Sigmoid colon (tissue), 3 donors: Measurements from ENCODE around the gene NAA30.

ENCODE experiments used
- CTCF ChIP-seq, 4 experiments: fragments of 450-650 bp in 3 of 4; fragments of 200-600 bp in 1 of 4; IDR thresholded peaks; one replicate each; pipeline ENCODE4 v1.5.1; 2016 to 2019; ENCODE audit warnings: antibody characterized with exemption in 4 of 4, mild to moderate bottlenecking in 3 of 4, moderate library complexity in 2 of 4
- POLR2A ChIP-seq, 2 donors: fragments of 450-650 bp; IDR thresholded peaks; one replicate each; pipeline ENCODE4 v1.6.1; 2016; ENCODE audit warnings: antibody characterized with exemption in 2 of 2, mild to moderate bottlenecking in 2 of 2, moderate library complexity in 2 of 2

- TF ChIP-seq CTCF (IDR thresholded peaks at IDR 0.05) (no peak), POLR2A (IDR thresholded peaks at IDR 0.05) (no peak)
These were observed 26.8 kb downstream of the NAA30 start for GRCh38 chr14:57417228-57417627.
